Muscle layer of duodenum (tissue), 2 donors: ENCODE results near the gene PDZD8.

Source experiments
- H3K27ac ChIP-seq: one replicate; pipeline ENCODE4 v1.7.0; 2013; ENCODE audit warnings: mild to moderate bottlenecking, low read length
- H3K27me3 ChIP-seq: one replicate; pipeline ENCODE4 v1.7.0; 2013; ENCODE audit warnings: low read depth, mild to moderate bottlenecking, control low read depth, low read length
- H3K36me3 ChIP-seq, 2 donors: one replicate each; pipeline ENCODE4 v1.7.0; 2013; ENCODE audit warnings: low read length in 2 of 2, control low read depth in 1 of 2, mild to moderate bottlenecking in 1 of 2; ENCODE audit not compliant: insufficient read depth in 2 of 2, control insufficient read depth in 1 of 2
- H3K4me1 ChIP-seq, 2 donors: one replicate each; pipeline ENCODE4 v1.7.0; 2013; ENCODE audit warnings: low read length in 2 of 2, mild to moderate bottlenecking in 2 of 2, control low read depth in 1 of 2, moderate library complexity in 1 of 2; ENCODE audit not compliant: insufficient read depth in 2 of 2, control insufficient read depth in 1 of 2
- H3K4me3 ChIP-seq, 2 donors: one replicate each; pipeline ENCODE4 v1.7.0; 2013; ENCODE audit warnings: low read length in 2 of 2, low read depth in 1 of 2, mild to moderate bottlenecking in 1 of 2
- H3K9me3 ChIP-seq, 2 donors: one replicate each; pipeline ENCODE4 v1.7.0; 2013; ENCODE audit warnings: low read length in 2 of 2, control low read depth in 1 of 2, mild to moderate bottlenecking in 1 of 2; ENCODE audit not compliant: control insufficient read depth in 1 of 2
- donor health status: healthy.

PDZD8 gene

GRCh38 chr10:117249493-117250093 is 125.6 kb downstream of the PDZD8 start:
- no peaks in the 10 kb centered on the region for H3K9me3 ChIP-seq
- no peak overlapping the region for H3K27ac ChIP-seq
- no peaks in the 10 kb centered on the region for H3K27me3 ChIP-seq
- no peak overlapping the region for H3K4me3 ChIP-seq
- no peaks in the 10 kb centered on the region for H3K4me1 ChIP-seq
- no peaks in the 10 kb centered on the region for H3K36me3 ChIP-seq

GRCh38 chr10:117248750-117249465 is 126.3 kb downstream of the PDZD8 start:
- Histone ChIP-seq H3K27ac (no peak overlapping the region), H3K4me1 (no peaks in the 10 kb centered on the region), H3K9me3 (no peaks in the 10 kb centered on the region), H3K4me3 (no peak overlapping the region), H3K27me3 (peaks cover 4% of the 10 kb centered on the region), H3K36me3 (no peaks in the 10 kb centered on the region)

DNA sequence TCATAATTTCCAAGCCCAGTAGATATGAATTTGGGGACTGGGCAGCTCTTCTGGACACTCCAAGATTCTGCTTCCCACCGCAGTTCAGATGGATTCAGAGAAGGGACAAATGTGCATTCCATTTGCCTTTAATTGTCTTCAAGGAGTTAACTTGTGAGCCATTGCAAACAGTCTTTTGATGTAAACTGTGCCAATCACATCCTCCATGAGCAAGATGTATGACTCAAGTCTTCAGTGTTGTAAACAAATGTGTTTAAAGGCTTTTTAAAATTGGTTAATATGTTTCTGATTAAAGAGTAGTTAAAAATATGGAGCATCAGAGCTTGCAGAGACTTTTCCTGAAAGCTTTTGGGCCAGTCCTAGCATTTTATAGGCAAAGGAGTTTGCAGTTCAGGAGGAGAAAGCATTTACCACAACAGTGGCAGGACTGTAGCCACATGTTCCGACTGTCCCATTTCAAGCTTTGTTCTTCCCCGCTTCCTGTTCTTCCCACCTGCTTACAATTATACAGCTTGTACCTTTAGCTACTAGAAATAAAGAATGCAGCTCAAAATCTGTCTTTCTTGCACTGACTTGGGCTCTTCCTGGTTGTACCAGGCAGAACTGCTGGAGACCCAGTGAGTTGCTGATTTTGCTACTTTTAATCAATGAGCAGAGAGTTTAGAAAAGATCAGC is 128.1 kb downstream of the PDZD8 start:
- peaks cover 4% of the 10 kb centered on the region for H3K27me3 ChIP-seq
- H3K27ac ChIP-seq, result no peak overlapping the region
- H3K4me1 ChIP-seq, result no peaks in the 10 kb centered on the region
- H3K9me3 ChIP-seq, result no peaks in the 10 kb centered on the region
- no peak overlapping the region for H3K4me3 ChIP-seq
- H3K36me3 ChIP-seq, result no peaks in the 10 kb centered on the region

GRCh38 chr10:117242463-117242832 is 132.8 kb downstream of the PDZD8 start:
- H3K27me3 ChIP-seq, result peaks cover 7% of the 10 kb centered on the region
- no peaks in the 10 kb centered on the region for H3K36me3 ChIP-seq
- H3K4me1 ChIP-seq, result peaks cover 0 to 16% of the 10 kb centered on the region in 2 donors
- no peak overlapping the region for H3K27ac ChIP-seq
- no peak overlapping the region for H3K4me3 ChIP-seq
- H3K9me3 ChIP-seq, result no peaks in the 10 kb centered on the region

DNA sequence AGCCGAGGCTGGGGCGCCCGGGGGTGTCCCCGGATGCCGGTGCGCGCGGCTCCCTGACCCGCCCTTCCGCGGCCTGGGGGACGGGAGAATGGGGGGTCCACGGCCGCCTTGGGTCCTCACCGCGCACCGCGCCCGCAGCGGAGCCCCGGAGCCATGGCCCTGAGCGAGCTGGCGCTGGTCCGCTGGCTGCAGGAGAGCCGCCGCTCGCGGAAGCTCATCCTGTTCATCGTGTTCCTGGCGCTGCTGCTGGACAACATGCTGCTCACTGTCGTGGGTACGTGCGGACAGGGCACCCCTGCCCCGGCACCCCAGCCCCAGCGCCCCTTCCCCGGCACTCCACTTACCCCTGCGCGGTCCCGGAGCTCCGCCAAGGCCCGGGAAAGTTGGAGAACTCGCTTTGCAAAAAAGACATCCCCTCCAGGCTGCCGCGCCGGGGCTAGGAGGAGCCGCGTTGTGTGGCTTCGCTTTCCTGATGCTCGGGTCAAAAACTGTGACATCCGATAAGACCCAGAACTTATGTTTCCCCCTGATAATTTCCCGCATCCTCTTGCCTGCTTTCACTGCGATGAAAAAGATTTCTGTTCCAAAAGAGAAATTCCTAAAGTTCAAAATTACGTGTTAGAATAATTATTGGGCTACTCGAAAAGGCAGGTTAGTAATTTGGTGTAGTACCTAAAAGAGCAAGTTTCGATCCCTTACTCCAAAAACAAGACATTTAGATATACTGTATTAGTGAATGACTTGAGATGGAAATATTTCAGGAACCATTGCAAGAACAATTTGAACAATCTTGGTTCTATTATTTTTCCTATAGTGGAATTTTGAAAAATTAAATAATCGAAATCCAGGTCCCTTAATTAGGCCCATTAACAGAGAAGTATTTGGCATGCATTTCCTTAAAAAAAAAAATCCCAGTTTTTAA is 133.4 kb downstream of the PDZD8 start:
- peak overlapping the region in 1 of 2 donors; percentile 46 for H3K4me3 ChIP-seq

DNA sequence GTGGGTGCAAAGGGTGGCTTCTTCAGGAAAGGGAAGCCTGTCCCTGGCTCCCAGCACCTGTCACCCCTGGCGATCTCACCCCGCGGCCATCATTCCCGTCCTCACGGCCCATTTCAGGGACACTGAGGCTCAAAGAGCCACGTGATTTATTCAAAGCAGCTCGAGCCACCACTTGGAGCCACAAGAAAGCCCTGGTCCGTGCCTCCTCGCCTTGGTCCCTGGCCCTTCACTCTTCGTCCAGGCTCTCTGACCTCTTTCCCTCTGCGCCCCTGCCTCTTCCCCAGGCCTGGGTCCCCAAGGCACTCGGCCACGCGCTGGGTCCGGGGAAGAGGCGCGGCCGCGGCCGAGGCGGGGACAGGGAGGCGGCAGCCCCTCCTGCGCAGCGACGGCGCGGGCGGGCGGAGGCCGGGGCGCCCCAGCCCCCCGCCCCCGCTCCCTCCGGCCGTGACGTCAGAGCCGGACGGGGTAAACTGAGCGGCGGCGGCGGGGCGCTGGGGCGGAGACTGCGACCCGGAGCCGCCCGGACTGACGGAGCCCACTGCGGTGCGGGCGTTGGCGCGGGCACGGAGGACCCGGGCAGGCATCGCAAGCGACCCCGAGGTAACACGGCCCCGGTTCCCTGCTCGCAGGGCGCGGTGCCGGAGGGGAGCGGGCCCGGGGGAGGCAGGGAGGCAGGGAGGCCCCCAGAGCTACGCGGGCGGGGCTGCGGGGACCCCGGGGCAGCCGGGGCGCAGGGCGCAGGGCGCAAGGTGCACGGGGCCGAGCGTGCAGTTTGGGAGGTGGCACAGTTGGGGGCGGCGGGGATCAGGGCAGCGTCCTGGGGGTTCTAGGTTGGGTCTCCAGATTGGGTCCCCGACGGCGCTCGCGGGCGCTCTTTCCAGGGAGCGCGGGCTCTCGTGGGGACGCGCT is 134.4 kb downstream of the PDZD8 start, which contains the start of gene SLC18A2:
Gene SLC18A2, plus strand, starts transcription at position 494 of the 909 bp plus-strand sequence. CDS start 580 bp downstream, outside the sequence.
- Histone ChIP-seq H3K4me1 (peaks cover 0 to 16% of the 10 kb centered on the region in 2 donors), H3K27me3 (peaks cover 7% of the 10 kb centered on the region), H3K9me3 (no peaks in the 10 kb centered on the region), H3K36me3 (no peaks in the 10 kb centered on the region), H3K4me3 (peak within 1 kb of the TSS in 1 of 2 donors; percentile 46), H3K27ac (no peak within 1 kb of the TSS)

More for the DNA sequence above, 133.4 kb downstream of the PDZD8 start:
- Histone ChIP-seq H3K4me1 (peaks cover 0 to 16% of the 10 kb centered on the region in 2 donors), H3K27ac (no peak overlapping the region), H3K27me3 (peaks cover 7% of the 10 kb centered on the region), H3K36me3 (no peaks in the 10 kb centered on the region), H3K9me3 (no peaks in the 10 kb centered on the region)

GRCh38 chr10:117239721-117240620 is 135.3 kb downstream of the PDZD8 start:
- H3K9me3 ChIP-seq, result no peaks in the 10 kb centered on the region
- peaks cover 0 to 16% of the 10 kb centered on the region in 2 donors for H3K4me1 ChIP-seq
- no peaks in the 10 kb centered on the region for H3K36me3 ChIP-seq
- H3K27me3 ChIP-seq, result peaks cover 7% of the 10 kb centered on the region
- H3K27ac ChIP-seq, result no peak overlapping the region
- no peak overlapping the region for H3K4me3 ChIP-seq

- peaks cover 5% of the 10 kb centered on the region for H3K27me3 ChIP-seq
Measured at GRCh38 chr10:117239051-117239450, 136.2 kb downstream of the PDZD8 start.

DNA sequence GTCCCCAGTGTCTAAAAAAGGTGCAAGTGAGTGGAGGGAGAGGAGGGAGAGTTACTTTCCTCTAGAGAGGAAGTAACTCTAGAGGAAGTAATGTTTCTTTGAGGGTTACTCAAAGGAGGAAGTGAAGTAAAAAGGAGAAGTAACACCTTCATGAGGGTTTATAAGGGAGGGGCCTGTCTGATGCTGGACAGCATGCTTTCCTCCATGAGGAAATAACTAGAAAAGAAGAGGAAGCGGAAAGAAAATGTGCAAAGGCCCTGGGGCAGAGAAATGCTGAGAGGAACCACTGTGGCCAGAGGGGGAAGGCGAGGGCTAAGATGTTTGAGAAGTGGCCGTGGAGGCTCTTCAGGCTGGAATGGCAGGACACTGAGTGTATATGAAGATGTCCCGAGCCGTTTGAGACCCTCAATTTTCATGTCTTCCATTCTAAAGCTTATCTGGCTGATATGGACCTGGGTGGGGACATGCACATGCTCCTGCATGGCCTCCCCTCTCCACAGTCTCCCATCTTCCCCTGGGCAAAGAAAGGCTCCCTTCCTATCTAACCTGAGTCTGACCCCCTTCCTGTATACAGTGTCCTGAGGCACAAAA is 137.7 kb downstream of the PDZD8 start:
- H3K4me1 ChIP-seq, result peaks cover 0 to 16% of the 10 kb centered on the region in 2 donors
- H3K36me3 ChIP-seq, result no peaks in the 10 kb centered on the region
- H3K27ac ChIP-seq, result no peak overlapping the region
- H3K9me3 ChIP-seq, result no peaks in the 10 kb centered on the region
- H3K4me3 ChIP-seq, result no peak overlapping the region
- peaks cover 3% of the 10 kb centered on the region for H3K27me3 ChIP-seq

More at GRCh38 chr10:117239051-117239450, 136.2 kb downstream of the PDZD8 start:
- Histone ChIP-seq H3K4me1 (peaks cover 0 to 16% of the 10 kb centered on the region in 2 donors), H3K36me3 (no peaks in the 10 kb centered on the region), H3K4me3 (no peak overlapping the region), H3K27ac (no peak overlapping the region), H3K9me3 (no peaks in the 10 kb centered on the region)
